Lower leg skin (tissue), 4 donors: ENCODE results near the gene S100A14. TPM values are rescaled to one million over a fixed set of nuclear protein-coding genes. Genes with fewer than 3 reads are reported as not detected.

Source experiments
- DNase-seq, 2 donors: peaks; one replicate each; pipeline ENCODE4 v3.0.0-alpha.2; 2019; ENCODE audit warnings: low spot score in 2 of 2
- H3K4me3 ChIP-seq: fragments of 200-600 bp; sonication (generic); 2 replicates; pipeline ENCODE4 v1.5.1; 2017; ENCODE audit warnings: mild to moderate bottlenecking, low read depth; ENCODE audit not compliant: poor library complexity, severe bottlenecking
- POLR2A ChIP-seq, 2 donors: fragments of 450-650 bp; IDR thresholded peaks; one replicate each; pipeline ENCODE4 v1.6.1; 2016 to 2017; ENCODE audit warnings: antibody characterized with exemption in 2 of 2, mild to moderate bottlenecking in 1 of 2, moderate library complexity in 1 of 2
- WGBS, 2 donors: methylation state at CpG; one replicate each; pipeline ENCODE4 v1.1.5; 2018; 5-methylcytosine and 5-hydroxymethylcytosine counted together
- intact Hi-C: fragments of 100-400 bp; cut with DNase I; formaldehyde crosslinking; loops from one replicate; pipeline ENCODE4 v1.15.0; 2023; ENCODE audit warnings: low total_unique reads
- total RNA-seq, 4 donors: library from RNA; depleted of rRNA; stranded (reverse); fragments of >200 nt; gene quantifications; one replicate each; pipeline ENCODE4 v1.1.0, GENCODE V29; 2016
- TF ChIP-seq, protein P1 (sequence below), 3 donors: fragments of 450-650 bp; IDR thresholded peaks; one replicate each; pipeline ENCODE4 v1.5.1; 2016; ENCODE audit warnings: antibody characterized with exemption in 3 of 3, mild to moderate bottlenecking in 3 of 3, moderate library complexity in 2 of 3

S100A14 gene
- total RNA-seq, 4 donors from 2014 or later: 416 to 668 (median 495) TPM

DNA sequence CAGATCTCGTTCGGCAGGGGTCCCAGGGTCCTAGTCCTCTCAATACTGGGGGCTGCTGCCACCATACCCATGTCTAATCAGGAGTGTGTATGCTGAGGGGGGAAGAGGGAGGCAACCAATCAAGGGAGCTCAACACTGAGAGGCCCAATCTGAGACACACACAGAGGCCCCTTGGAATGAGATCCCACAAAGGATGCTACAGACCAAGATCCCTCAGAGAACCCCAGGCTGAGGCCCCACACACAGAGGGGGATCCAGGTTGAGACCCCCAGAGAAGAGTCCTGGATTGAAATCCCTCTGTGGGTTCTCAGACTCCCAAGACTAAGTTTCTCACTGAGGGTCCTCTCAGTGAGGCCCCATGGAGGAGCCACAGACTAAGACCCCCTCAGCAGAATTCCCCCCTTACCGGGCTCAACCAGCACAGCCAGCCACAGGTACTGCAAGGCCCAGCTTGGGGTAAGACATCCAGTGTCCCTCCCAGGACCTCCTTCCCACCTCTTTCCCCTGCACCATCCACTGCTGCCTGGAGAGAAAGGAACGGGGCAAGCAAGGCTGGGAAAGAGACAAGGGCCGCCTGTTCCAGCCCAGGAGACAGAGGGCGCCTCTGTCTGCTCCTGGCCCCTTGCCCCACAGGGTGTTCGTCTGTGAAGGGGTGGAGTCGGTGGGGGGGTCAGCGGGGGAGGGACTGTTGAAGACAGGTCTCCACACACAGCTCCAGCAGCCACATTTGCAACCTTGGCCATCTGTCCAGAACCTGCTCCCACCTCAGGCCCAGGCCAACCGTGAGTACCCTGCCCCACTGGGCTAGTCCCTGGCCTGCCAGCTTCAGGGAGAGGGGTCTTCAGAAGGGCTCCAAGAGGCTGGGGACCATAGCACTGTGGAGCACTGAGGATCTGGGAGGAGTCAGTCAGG is 11.8 kb upstream of the S100A14 start, which contains the start of gene S100A1:
S100A1 (plus strand) TSS at position 720 of the 912 bp plus-strand sequence. CDS start 2,088 bp downstream, outside the sequence.
- intact Hi-C loops: loop anchor here (10.0 kb wide), 1 partner anchor 93 kb away; the partner anchor contains the start of gene S100A6
- H3K4me3 ChIP-seq: peak within 1 kb of the TSS; percentile 39
- WGBS, 2 donors: 42 to 49% methylated on average over 10 of the region's 10 CpGs
- TF ChIP-seq, protein P1, sequence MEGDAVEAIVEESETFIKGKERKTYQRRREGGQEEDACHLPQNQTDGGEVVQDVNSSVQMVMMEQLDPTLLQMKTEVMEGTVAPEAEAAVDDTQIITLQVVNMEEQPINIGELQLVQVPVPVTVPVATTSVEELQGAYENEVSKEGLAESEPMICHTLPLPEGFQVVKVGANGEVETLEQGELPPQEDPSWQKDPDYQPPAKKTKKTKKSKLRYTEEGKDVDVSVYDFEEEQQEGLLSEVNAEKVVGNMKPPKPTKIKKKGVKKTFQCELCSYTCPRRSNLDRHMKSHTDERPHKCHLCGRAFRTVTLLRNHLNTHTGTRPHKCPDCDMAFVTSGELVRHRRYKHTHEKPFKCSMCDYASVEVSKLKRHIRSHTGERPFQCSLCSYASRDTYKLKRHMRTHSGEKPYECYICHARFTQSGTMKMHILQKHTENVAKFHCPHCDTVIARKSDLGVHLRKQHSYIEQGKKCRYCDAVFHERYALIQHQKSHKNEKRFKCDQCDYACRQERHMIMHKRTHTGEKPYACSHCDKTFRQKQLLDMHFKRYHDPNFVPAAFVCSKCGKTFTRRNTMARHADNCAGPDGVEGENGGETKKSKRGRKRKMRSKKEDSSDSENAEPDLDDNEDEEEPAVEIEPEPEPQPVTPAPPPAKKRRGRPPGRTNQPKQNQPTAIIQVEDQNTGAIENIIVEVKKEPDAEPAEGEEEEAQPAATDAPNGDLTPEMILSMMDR (IDR thresholded peaks at IDR 0.05): no peak
- no peak for TF ChIP-seq POLR2A (IDR thresholded peaks at IDR 0.05)
- peak in 1 of 2 donors; percentile 89 for DNase-seq

DNA sequence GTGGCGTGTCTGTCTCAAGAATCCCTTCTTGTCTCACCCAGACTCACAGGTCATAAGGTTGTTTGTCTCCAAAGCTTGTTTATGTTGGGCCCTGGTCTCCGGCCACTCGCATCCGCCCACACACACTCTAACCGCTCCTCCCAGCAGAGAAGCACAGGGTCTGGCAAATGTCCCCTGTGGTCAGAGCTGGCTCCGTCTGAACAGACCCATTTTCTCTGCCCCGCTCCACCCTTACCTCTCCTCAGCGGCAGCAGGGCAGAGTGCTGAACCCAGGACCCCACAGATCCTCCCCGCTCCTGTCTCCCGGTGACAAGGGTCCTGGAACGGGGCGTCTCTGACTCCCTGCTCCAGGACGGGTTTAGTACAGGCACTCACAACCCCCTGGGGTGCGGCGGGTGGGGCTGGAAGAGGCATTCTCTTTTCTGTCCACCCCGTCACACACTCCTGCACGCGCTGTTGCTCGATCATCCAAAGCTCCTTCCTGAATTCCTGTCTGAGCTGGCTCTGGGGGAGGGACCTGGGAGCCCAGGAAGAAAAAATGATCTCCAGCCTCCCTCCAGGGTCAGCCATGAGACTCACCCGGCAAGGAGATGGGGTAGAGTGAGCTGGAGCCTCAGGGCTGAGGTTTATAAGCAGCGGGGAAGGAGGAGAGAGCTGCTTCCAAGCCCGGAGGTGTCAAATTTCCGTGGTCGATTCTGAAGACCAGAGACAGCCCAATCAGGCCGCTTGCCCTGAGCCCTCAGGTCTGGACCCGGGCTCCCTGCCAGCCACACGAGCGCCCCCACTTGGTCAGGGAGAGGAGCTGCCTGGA is 11.0 kb upstream of the S100A14 start, which contains the start of gene S100A13:
S100A13 (minus strand) TSS at position 602 of the 811 bp plus-strand sequence. CDS start 1,033 bp downstream, outside the sequence.
- TF ChIP-seq, protein P1 (IDR thresholded peaks at IDR 0.05): no peak
- peak in 1 of 2 donors; percentile 31 for TF ChIP-seq POLR2A (IDR thresholded peaks at IDR 0.05)
- H3K4me3 ChIP-seq: peak within 1 kb of the TSS; percentile 39
- 11 to 15% methylated on average over 24 to 26 of the region's 28 CpGs for WGBS, 2 donors
- DNase-seq: peak; percentile 77 to 95
- intact Hi-C loops: loop anchor here (10.0 kb wide), 1 partner anchor 92 kb away; the partner anchor contains the start of gene S100A6

DNA sequence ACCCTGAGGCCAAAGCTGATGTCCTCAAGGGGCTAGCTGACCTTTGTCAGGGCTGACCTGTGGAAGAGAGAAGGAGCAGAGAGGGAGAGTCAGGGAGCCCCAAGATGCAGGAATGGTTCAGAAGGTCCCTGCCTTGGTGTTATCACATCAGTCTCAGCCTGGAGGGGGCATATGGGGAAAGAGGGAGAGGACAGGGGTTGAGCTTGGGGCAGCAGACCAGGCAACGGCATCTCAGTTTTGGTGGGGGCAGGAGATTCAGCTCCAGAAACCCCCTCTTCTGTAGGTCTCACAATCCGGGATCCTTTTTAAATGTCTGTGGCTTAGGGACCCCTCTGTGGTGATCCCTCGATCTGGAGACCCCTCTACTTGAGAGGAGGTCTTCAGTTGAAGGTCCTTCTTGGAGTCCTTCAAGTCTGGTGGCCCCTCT is 10.4 kb upstream of the S100A14 start:
- no peak for DNase-seq
- WGBS, 2 donors: 53 to 59% methylated on average over 3 of the region's 3 CpGs
- no peak for TF ChIP-seq POLR2A (IDR thresholded peaks at IDR 0.05)
- TF ChIP-seq, protein P1 (IDR thresholded peaks at IDR 0.05): no peak
- intact Hi-C loops: loop anchor here (10.0 kb wide), 1 partner anchor 92 kb away; the partner anchor contains the start of gene S100A6
- peak overlapping the region; percentile 39 for H3K4me3 ChIP-seq

- peak in 1 of 2 donors; percentile 70 for DNase-seq
- intact Hi-C loops: loop anchor here (10.0 kb wide), 1 partner anchor 90 kb away; the partner anchor contains the start of gene S100A6
- TF ChIP-seq, protein P1 (IDR thresholded peaks at IDR 0.05): no peak
- TF ChIP-seq POLR2A (IDR thresholded peaks at IDR 0.05): no peak
- no peak overlapping the region for H3K4me3 ChIP-seq
- 94% methylated on average over 10 of the region's 10 CpGs for WGBS, 2 donors
These were observed 9.0 kb upstream of the S100A14 start for GRCh38 chr1:153624965-153625611.

GRCh38 chr1:153623101-153623500 is 7.0 kb upstream of the S100A14 start:
- intact Hi-C loops: loop anchor here (10.0 kb wide), 1 partner anchor 88 kb away; the partner anchor contains the start of gene S100A6
- no peak overlapping the region for H3K4me3 ChIP-seq
- WGBS, 2 donors: 79 to 82% methylated on average over 7 of the region's 7 CpGs
- DNase-seq: no peak
- TF ChIP-seq, protein P1 (IDR thresholded peaks at IDR 0.05): no peak
- no peak for TF ChIP-seq POLR2A (IDR thresholded peaks at IDR 0.05)
